Activated naive CD4-positive, alpha-beta T cell treated with Interleukin-2 at 50 U/mL for 16 hours (primary cell): ENCODE measurements around the gene CARS2.
"Not testable (repeated sequence)": the region's sequence is repeated elsewhere in the genome, so short reads cannot be mapped to it uniquely, and the experiment has no call there.

ENCODE experiments used
- DNase-seq: peaks from one replicate; pipeline ENCODE4 v3.0.0-alpha.2; 2020

Gene CARS2, protein sequence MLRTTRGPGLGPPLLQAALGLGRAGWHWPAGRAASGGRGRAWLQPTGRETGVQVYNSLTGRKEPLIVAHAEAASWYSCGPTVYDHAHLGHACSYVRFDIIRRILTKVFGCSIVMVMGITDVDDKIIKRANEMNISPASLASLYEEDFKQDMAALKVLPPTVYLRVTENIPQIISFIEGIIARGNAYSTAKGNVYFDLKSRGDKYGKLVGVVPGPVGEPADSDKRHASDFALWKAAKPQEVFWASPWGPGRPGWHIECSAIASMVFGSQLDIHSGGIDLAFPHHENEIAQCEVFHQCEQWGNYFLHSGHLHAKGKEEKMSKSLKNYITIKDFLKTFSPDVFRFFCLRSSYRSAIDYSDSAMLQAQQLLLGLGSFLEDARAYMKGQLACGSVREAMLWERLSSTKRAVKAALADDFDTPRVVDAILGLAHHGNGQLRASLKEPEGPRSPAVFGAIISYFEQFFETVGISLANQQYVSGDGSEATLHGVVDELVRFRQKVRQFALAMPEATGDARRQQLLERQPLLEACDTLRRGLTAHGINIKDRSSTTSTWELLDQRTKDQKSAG

DNA sequence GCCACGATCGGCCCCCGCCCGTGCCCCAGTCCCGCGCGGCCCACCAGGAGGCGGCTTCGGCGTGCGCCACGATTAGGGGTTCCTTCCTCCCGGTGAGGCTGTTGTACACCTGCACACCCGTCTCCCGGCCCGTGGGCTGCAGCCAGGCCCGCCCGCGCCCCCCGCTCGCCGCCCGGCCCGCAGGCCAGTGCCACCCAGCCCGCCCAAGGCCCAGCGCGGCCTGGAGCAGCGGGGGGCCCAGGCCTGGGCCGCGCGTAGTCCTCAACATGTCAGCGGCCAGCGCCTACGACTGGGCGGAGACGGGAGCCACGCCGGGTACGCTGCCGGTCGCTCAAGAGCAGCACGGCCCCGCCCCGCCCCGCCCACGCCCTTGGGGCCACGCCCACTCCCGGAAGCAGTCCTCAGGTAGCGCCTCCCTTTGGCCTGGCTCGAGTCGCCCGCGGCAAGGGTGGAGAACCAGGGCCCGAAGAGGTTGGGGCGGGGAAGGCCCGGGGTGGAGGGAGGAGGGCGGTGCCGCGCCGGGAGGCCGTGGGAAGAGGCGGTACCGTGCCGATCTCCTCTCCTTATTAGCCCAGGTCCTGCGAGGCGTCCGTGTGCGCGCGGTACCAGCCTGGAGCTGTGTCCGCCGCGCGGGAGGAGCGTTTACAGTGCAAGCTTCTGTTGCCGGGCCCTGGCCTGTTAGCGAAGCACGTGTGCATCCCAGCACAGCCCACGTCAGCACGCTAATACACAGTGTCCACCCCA lies at the start of gene CARS2:
CARS2 (minus strand) TSS at position 291 of the 744 bp plus-strand sequence; CDS start at position 268, 23 bp downstream.
- peak; percentile 93 for DNase-seq

DNA sequence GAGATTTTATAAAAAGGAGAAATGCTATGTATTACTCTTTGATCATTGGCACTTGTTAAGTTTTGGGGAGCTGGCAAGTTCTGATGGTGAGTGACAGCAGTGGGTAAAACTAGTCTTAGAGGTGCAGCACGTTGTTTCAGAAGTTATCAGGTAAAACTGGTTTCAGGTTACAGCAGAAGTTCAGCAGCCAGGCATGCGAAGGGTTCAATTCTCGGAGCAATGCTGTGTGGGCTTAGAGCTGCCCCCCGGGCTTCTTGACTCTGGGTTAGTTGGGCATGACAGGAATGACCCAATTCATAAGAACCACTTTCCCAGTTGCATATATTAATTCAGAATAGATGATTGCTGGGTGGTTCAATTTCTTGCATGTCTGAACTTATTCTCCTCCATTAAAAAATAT lies 42.4 kb upstream of the CARS2 start:
- no peak for DNase-seq

DNA sequence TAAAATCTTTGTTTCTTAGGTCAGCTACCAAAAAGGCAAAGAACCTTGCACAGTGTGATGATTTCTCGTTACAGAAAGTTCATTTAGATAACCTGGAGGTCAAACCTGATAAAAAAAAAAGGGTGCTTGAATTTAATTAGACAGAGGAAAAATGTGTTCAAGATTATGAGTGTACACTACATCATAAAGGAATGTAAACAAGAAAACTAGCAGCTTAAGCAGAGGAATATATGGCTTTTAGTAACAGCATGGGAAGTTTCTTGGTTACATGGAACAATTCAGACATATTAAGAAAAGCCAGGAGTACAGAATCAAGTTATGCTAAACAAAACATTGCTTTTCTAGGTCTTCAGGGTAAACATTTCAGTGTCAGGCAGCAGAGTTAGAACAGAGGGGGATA lies 40.5 kb upstream of the CARS2 start:
- no peak for DNase-seq

DNA sequence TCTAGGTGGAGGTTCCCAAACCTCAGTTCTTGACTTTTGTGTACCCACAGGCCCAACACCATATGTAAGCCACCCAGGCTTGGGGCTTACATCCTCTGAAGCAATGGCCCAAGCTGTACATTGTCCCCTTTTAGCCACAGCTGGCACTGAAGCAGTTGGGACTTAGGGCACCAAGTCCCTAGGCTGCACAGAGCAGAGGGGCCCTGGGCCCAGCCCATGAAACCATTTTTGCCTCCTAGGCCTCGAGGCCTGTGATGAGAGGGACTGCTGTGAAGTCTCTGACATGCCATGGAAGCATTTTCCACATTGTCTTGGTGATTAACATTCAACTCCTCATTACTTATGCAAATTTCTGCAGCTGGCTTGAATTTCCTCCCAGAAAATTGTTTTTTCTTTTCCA lies 37.8 kb upstream of the CARS2 start:
- DNase-seq, result no peak

DNA sequence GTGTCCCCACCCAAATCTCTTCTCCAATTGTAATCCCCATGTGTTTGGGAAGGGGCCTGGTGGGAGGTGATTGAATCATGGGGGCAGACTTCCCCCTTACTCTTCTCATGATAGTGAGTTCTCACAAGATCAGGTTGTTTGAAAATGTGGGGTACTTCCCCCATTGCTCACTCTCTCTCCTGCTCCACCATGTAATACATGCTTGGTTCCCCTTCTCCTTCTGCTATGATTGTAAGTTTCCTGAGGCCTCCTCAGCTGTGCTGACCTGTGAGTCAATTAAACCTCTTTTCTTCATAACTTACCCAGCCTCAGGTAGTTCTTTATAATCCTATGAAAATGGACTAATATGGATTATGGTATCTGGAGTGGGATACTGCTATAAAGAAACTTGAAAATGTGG lies 31.6 kb upstream of the CARS2 start:
- no peak for DNase-seq

DNA sequence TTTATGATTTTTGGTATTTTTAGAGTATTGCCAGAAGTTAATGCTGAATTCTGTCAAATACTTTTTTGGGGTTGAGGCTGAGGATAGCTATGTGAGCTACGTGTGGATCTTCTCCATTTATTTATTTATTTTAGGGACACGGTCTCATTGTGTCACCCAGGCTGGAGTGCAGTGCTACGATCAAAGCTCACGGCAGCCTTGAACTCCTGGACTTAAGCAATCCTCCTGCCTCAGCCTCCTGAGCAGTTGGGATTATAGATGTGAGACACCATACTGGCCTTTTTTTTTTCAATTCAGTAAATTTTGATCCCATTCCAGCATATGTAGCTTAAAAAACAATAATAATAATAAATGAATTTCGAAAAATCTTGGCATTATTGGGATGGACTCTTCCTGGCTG lies 28.6 kb upstream of the CARS2 start:
- no peak for DNase-seq

DNA sequence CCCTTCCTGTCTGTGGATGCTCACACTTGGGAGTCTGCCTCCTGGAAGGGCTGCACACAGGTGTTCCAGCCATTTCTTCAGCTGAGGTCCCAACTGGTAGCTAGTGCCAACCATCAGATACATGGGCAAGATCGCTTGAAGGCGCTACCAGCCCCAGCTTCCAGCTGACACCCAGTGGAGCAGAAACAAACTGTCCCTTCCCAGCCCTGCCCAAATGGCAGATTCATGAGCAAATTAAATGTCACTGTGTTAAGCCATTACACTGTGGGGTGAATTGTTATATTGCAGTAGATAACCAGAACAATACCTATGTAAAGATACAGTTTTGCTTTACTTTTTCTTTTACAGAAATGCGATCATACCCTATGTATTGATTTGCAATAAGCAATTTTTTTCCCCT lies 25.2 kb upstream of the CARS2 start:
- DNase-seq, result no peak

DNA sequence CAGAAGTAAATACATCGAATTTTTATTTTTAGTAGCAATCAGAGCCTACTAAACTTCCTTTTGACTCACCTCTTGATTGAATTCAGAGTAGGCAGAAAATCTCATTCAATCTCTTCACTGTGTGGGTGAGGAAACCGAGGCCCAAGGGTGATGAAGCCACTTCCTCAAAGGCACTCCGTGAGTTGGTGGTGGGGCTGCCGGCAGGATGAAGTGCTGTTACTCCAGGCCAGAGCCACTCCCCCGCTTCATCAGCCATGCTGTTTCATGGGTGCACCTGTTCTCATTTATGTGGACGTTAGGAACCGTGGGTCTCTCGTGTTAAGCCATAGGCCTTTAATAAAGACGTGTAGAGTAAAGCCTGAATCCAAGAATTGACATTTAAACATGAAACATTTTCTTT lies 20.8 kb upstream of the CARS2 start:
- DNase-seq, result peak; percentile 65

DNA sequence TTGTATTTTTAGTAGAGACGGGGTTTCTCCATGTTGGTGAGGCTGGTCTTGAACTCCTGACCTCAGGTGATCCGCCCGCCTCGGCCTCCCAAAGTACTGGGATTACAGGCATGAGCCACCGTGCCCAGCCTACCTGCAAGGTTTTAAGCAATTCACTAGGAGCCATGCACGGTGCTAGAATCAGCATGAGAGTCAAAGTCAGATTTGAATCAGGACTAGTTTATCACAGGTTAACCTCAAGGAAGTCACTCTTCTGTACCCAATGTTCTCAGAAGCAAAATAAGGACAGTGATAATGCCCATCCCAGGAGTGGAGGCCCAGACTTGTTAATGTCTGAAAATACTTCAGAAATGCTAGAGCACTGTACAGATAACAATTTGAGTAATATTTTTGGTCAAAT lies 20.2 kb upstream of the CARS2 start:
- not testable (repeated sequence) for DNase-seq

DNA sequence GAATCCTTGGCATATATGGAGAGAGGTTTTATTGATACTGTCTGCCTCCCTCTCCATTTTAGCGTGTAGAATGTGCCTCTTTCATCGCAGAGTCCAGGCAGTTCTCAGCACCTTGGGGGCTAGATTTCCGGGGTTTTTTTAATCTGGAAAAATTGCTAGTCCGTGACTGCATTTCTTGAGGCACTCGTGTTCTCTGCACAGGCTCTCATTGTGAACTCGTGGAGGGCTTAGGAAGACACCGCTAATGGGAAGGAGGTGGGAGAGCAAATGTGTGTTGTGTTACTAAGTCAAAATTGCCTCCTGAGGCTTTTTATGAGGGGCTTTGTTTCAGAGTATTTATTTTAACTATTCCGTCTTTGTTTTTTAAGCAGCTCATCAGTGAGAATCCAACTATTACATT lies 17.7 kb upstream of the CARS2 start:
- no peak for DNase-seq

DNA sequence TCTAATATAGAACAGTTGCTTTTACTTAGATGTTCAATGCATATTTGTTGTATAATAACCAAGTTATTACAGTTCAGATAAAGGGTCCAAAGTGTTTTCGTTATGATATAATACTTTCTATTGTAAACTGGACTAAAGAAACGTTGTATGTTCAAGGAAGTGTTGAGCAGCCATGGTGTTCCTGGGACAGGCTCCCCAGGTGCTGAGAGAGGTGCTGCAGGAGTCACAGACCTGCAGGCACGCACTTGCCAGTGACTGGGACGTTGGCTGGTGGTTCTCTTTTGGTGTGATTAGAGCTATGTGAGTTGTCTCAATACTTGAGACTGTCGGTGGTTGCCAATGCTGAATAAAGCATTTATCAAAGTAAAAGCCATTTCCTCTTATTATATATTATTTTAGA lies 17.1 kb upstream of the CARS2 start:
- DNase-seq, result no peak

DNA sequence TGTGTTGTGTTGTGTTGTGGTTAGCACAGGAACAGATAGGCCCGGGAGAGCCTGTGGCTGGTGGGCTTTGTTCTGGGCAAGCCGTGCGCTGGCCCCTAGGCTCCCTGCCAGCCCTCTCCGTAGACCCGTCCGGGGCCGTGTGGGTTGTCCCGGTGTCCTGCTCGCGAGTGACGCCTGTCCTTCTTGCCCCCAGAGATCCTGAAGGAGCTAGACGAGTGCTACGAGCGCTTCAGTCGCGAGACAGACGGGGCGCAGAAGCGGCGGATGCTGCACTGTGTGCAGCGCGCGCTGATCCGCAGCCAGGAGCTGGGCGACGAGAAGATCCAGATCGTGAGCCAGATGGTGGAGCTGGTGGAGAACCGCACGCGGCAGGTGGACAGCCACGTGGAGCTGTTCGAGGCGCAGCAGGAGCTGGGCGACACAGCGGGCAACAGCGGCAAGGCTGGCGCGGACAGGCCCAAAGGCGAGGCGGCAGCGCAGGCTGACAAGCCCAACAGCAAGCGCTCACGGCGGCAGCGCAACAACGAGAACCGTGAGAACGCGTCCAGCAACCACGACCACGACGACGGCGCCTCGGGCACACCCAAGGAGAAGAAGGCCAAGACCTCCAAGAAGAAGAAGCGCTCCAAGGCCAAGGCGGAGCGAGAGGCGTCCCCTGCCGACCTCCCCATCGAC lies 13.3 kb upstream of the CARS2 start:
- no peak for DNase-seq

DNA sequence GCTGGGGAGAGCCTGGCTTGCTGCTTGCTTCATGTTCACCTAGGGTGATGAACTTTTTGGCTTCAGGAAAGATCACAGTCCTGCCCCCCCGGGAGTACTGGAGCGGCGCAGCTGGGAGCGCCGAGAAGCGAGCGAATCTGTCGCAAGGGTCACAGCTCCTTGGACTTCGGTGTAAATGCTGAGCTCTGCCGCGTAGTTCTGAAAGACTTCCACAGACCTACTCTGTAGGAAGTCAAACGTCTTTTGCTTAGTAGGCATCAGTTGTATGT lies 10.3 kb upstream of the CARS2 start:
- DNase-seq, result no peak

DNA sequence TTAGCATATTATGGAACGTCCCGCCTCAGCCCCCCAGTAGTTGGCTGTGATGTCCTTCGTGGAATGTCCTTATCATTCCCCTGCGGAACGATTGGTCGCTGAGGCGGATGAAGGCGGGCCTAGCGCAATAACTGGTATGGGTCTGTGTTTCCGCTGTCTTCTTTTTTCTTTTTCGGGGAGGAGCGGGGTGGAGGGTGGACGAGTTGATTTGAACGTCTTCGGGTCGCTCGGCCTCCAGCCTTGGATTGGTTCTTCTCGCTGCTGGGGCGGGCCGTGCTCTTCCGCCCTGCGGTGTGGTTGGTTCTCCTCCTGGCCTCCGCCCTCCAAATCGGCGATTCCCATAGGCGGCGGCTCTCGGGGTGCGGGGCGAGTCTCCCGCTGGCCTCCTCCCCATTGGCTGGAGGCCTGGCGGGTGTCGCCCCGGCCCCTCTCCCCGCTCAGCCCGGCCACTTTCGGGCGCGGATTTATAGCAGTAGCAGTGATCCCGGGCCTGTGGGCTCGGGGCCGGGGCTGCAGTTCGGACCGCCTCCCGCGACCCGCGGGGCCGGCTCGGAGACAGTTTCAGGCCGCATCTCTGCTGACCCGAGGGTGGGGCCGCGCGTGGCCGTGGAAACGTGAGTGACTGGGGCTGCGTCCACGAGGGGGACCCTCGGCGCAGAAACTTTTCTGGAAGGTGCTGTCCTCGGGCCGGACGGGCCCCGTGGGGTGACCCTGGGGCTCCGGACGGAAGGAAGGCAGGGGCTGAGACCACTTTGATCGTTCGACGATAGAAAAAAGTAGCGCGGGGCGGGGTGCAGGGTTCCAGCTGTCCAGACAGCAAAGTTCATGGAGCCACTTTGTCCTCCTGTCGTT lies 9.7 kb upstream of the CARS2 start:
- peak; percentile 96 for DNase-seq

DNA sequence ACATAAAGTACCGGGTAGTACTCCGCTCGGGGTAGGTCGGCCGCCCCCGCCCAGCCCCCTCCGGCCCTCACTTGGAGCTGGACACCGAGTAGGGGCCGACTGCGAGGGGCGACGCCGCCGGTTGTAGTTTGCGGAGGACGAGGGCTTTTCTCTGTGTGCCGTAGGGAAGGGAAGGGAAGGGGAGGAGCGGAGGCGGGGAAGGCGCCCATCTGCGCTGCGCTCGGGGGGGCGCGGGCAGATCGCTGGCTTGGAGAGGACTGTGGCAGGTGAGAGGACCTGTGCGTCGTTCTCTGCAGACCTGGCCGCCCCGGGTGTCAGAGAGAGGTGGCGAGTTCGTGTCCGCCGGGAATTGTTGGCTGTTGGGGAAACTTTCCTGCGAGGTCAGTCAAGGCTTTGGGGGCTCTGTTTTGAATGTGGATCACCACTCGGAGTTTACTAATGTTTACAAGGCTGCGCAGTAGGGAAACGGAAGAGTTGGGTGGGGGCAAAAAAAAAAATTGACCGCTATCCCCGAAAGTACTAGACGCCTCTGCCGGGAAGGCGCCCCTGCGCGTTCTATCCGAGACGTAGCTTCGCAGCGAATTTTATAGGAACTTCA lies 9.0 kb upstream of the CARS2 start:
- DNase-seq, result peak; percentile 55

DNA sequence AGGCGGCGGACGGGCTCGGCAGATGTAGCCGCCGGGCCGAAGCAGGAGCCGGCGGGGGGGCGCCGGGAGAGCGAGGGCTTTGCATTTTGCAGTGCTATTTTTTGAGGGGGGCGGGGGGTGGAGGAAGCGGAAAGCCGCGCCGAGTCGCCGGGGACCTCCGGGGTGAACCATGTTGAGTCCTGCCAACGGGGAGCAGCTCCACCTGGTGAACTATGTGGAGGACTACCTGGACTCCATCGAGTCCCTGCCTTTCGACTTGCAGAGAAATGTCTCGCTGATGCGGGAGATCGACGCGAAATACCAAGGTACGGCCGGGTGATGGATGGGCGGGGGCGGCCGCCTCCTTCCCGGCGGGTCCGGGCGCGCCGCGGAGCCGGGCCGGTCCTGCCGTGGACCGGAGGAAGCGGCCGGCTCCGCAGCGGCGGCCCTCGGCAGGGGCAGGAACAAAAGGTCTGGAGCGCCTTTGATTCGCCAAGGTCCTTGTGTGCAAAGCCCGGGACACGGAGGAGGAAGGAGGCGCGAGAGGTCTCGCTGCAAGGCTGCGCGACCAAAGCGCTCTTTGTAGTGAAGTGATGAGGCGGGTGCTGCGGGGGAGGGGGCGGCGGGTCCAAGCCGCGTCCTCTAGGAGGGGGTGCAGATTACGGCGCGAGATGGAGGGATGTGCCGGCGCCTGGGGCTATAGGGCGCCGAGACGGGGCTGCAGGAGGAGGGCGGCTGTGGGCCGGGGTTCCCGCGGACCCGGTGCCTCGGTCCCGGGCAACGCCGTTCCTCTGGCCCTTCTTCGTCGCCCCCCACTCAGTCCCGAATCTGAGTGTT lies 8.3 kb upstream of the CARS2 start:
- peak; percentile 73 for DNase-seq

DNA sequence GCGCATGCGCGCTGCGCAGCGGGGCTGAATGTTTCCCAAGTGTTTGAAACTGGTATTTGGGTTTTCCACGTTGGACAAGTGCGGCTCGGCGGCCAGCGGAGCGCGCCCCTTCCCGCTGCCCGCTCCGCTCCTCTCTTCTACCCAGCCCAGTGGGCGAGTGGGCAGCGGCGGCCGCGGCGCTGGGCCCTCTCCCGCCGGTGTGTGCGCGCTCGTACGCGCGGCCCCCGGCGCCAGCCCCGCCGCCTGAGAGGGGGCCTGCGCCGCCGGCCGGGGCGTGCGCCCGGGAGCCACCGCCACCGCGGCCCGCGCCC lies 7.7 kb upstream of the CARS2 start, which contains the start of gene ING1:
ING1 (plus strand) TSS at position 59 of the 311 bp plus-strand sequence. CDS start 450 bp downstream, outside the sequence.
- DNase-seq, result no peak

DNA sequence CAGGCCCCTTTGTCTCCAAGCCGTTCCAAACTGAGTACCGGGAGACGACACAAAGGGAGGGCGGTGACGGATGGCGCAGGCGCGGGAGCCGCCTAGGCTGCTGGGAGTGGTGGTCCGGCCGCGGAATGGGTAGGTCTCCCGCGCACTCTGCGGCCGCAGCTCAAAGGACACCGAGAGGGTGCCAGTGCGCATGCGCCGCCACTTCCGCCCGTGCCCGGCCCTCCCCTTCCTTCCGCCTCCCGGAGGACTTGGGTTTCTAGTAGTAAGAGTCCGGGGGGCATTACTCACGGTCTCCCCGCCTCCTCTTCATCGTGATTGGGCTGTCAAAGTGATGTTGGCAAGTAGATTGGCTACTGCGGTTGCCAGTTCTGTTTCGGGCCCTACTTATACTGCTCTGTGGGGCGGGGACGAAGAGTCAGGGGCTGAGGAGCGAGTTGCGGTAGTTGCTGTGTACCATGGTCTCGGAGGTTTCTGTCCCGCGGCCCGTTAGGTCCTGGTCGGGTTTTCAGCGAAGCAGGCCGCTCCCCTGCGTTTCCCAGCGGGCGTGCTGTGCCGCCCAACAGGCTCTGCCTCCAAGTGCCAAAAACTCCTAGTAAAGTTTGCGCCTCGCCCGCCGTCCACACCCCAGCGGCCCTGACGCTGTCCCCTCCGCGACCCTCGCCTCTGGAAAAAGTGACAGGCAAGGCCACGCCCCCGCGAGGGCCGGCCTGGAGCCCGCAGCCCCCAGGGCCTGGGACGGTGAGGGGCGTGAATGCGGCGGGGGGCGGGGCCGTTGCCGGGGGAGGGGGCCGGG lies 7.1 kb upstream of the CARS2 start:
- DNase-seq, result peak; percentile 99

DNA sequence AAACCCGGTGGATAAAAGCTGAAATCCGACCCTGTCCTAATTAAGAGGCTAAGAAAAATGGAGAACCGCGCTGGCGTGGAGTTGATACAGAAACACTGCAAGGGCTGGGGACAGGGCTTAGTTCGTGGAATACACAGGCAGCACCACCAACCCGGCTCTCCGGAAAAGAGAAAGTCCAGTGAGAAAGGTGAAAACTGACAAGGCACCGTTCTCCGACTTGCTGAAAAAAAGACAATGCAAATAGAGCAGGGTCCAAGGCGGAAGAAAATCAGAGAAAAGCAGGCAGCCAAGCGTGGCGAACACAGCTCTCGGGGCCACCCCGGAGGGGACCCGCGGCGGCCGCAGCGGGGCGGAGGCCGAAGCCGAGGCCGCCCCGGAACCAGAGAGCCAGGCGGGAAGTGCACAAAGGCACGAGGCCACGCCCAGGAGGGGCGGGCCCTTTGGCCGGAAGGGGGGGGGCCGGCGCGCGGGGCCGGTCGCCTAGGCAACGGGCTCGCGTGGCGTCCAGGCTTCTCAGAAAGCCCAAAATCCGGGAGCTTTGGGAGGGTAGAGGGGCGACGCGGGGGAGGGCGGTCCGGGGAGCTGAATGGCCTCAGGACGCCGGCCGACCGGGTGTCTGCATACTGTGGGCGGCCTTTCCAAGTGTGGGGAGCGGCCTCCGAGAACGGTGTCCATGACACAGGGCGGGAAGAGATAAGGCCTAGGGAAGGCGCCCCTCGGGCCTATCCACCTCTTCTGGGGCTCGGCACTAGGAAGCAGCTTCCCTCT lies 6.3 kb upstream of the CARS2 start:
- peak; percentile 84 for DNase-seq
